ENCODE data around the gene HDHD5.

HDHD5 gene

DNA sequence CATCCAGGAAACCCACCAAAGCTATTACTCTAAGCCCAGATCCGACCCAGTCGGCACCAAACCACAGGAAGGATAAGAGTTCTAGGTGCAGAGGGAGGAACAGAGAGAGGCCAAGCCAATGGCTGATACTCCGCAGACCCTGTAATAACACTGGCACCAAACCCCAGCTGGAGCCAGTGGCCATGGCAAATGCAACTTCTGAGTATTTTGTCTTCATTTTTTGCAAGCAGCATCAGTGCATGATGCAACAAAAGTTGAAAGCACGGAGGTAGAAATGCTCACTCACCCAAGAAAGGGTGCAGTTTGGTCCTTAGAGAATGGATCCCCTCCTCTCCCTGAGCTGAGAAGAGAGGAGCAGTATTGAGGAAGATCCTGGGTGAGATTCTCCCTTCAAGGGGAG is 40.7 kb downstream of the HDHD5 start:
- no peak for DNase-seq

- no peak for DNase-seq
Measured at GRCh38 chr22:17117890-17118289, 41.2 kb downstream of the HDHD5 start.

GRCh38 chr22:17117400-17117799 is 41.7 kb downstream of the HDHD5 start:
- DNase-seq: no peak

DNA sequence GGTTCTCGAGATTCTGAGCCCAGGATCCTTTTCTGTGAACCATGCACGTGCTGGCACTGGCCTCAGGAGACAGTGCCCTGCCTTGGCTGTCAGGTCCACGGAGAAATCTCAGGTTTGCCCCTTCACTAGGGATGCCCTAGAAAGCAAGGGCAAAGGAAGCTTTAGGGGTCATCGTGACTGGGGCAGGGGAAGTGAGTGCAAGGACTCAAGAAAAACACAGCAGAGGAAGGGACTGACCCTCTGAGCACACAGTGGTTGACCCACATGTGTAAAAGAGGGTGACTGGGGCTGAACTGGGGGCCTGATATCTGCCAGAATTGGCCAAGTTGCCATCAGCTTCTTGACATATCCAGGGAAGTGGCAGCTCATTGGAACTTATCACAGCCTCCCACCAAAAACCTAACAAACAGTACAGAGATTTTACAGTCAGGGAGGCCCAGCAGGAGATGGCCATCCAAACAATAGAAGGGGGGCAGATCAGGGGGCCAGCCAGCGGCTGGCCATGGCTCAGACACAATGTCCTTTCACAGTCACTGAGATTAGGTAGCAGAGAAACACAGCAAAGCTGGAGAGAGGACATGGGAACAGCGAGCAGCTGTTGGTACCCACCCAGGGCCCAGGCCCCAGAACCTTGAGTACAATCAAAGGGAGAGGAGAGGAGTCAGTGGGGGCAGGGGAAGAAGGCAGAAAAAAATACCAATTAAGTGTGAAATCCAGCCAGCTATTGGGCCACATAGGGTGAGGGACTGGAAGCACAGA is 42.3 kb downstream of the HDHD5 start:
- no peak for DNase-seq

DNA sequence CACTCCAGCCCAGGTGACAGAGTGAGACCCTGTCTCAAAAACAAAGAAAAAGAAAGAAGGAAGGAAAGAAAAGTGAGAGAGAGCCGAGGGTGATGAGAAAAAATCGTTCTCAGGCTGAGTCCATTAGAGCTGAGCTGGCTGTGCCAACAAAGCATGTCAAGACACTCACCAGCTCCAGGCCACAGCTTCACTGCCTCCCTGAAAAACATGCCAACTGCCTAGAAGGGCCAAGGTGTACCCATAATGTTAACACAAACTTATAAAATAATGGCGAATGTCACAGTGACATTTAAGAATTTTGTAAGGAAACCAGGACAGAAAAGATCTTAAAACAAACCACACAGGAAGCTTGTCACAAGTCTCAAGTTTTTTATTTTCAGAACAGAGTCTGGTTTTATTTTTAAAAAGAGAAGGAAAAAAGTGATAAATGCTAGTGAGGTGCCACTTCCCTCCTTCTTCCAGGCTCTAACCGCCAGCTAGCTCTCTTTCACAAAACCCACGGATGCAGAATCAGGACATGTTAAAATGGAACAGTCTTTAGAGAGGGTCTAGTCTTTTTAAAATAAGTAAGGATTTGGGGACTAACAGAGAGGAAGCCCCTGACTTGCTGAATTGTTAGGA is 43.0 kb downstream of the HDHD5 start:
- no peak for DNase-seq

- no peak for DNase-seq
Measured at GRCh38 chr22:17115236-17115635, 43.8 kb downstream of the HDHD5 start.

- no peak for DNase-seq
Measured at GRCh38 chr22:17114898-17115235, 44.2 kb downstream of the HDHD5 start.

DNA sequence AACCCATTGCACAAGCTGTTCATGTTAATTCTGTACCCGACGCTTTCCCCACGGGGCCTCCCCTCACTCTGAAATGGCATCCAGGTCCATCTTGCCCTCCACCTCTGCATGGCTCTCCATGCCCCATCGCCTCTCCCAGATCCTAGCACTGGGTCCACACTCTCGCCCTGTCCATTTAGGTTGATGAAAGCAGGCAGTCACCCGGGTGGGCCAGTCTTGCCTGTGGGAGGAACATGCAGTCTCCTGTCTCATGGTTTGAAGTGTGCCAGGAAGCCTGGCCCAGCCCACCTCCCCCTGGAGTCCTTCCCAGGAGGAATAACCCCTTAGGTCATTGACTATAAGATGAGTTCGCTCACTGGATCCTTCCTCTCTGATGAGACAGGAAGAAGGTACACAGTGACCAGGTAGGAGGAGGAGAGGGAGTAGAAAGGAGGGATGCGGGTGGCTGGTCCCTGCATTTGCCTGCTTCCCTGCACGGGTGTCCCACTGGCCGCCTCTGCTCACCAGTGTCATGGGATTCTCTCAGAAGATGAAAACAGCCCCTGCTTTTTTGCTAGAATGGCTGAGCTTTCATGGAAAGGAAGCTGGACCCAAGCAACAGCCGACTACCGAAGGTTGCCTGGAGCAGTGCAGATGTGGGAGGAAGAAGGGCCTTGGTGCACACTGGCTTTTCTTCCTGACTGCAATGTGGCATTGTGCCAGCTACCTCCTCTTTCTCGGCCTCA is 44.7 kb downstream of the HDHD5 start:
- DNase-seq: no peak

DNA sequence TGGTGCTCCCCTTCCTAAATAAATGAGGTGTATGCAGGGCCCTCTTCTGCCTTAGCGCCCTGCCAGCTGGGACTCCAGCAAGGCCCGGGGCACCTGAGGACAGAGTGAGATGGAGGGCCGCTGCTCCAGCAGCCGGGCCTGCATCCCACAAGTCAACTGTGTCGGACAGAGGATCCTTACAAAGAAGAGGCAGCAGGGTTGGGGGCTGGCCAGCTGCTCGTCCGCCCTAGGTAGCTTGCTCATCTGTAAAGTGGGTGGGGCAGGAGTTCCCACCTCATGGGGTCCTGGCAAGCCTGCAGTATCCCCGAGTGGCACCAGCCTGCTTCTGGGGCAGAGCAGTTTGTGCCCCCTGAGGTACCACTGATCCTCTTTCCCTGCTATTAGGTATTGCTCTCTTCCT is 45.5 kb downstream of the HDHD5 start:
- DNase-seq: no peak

DNA sequence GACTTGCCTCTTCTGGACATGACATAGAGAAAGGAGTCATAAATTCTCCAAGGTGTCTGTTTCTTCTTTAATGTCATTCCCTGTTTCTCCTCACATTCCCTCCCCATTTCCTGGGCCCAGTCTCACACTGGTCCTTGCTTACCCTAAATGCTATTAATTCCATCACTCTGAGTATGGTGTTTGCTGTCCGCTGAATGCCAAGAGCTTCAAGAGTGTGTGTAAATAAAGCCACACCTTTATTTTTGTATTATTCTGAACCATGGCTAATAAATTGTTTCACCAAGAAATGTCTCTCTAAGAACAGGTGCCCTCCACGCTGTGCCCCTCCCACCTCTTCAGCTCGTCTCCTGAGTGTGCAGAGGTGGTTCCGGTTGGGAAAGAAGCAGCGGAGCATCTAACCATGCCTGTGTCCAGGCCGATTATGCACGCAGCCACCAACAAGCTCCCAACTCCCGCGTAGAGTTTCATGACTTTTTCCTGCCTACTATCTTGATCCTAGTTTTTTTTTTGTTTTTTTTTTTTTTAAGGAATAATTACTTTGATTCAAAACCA is 46.5 kb downstream of the HDHD5 start:
- no peak for DNase-seq

DNA sequence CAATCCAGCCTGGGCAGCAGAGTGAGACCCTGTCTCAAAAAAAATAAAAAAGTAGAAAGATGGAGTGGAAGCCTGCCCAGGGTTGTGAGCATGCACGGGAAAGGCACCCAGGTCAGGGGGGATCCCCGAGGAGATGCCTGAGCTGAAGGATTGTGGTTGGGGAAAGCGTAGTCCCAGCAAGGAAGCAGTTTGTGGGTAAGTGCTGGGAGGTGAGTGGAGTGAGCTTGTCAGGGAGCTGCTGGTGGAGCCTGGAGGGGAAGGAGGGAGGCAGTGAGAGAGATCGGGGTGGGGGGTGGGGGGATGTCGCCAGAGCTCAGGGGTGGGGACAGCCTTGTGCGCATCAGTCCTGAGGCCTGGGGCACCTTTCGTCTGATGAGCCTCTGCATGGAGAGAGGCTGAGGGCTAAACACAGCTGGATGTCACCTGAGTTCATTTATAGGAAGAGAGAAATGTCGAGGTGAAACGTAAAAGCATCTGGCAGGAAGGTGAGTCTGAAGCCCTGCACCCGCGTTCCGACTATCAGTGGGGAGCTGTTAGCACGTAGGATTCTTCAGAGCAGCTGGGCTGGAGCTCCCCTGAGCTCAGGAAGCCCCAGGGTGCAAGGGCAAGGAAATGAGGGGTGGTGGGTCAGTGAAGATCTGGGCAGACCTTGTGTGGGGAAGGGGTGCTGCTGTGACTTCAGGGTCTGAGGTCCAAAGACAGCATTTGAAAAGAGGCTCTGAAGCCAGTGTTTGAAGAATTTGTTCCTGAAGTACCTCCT is 48.1 kb downstream of the HDHD5 start:
- no peak for DNase-seq

DNA sequence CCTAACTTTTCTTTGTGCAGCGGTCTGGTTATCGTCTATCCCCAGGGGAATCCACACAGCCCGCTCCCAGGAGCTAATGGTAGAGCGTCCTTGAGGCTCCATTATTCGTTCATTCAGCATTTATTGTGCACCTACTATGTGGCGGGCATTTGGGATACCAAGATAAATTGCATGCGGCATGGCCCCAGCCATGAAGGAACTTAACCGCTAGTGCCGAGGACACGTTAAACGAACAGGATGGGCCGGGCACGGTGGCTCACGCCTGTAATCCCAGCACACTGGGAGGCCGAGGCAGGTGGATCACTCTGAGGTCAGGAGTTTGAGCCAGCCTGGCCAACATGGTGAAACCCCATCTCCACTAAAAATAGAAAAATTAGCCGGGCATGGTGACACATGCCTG is 49.1 kb downstream of the HDHD5 start:
- no peak for DNase-seq

- no peak for DNase-seq
Measured at GRCh38 chr22:17109113-17109865, 49.8 kb downstream of the HDHD5 start.

DNA sequence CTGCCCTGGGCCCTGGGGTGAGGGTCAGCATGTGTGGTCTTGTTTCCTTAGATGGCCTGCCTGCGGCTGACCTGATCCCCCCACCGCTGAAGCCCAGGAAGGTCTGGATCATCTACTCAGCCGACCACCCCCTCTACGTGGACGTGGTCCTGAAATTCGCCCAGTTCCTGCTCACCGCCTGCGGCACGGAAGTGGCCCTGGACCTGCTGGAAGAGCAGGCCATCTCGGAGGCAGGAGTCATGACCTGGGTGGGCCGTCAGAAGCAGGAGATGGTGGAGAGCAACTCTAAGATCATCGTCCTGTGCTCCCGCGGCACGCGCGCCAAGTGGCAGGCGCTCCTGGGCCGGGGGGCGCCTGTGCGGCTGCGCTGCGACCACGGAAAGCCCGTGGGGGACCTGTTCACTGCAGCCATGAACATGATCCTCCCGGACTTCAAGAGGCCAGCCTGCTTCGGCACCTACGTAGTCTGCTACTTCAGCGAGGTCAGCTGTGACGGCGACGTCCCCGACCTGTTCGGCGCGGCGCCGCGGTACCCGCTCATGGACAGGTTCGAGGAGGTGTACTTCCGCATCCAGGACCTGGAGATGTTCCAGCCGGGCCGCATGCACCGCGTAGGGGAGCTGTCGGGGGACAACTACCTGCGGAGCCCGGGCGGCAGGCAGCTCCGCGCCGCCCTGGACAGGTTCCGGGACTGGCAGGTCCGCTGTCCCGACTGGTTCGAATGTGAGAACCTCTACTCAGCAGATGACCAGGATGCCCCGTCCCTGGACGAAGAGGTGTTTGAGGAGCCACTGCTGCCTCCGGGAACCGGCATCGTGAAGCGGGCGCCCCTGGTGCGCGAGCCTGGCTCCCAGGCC is 50.6 kb downstream of the HDHD5 start:
- no peak for DNase-seq

GRCh38 chr22:17107547-17107810 is 51.6 kb downstream of the HDHD5 start:
- DNase-seq: no peak

DNA sequence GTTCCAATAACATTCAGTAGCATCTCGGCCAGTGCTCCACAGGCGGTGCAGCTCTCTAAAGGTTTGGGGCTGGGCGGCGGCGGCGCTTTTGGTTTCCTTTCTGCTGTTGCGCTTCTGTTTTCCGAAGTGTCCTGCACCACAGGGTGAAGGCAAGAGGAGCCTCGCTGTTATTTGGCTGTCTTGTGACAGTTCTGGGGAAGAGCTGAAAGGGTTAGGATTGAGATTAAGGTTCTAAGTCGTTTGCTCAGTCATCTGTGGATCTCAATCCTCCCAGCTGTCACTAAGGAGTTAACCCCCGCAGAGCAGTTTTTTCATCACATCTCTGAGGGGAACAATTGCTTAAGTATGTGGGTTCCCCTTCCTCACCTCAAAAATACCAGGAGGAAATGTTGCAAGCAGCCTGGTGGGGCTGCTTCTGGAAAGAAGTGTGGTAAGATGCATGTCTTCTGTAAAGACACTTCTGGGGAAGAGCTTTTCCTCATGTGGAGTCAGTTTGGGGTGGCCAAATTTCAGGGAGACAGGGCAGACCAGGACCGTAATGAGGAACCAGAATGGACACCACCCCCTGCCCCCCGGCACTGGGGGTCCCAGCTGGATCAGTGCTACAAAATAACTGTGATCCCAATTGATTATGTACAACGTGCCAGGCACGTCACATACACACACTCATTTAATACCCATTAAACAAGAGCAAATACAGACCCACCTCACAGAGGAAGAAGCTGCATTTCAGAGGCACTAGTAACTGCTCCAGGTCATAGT is 52.1 kb downstream of the HDHD5 start:
- DNase-seq: peak; percentile 14

DNA sequence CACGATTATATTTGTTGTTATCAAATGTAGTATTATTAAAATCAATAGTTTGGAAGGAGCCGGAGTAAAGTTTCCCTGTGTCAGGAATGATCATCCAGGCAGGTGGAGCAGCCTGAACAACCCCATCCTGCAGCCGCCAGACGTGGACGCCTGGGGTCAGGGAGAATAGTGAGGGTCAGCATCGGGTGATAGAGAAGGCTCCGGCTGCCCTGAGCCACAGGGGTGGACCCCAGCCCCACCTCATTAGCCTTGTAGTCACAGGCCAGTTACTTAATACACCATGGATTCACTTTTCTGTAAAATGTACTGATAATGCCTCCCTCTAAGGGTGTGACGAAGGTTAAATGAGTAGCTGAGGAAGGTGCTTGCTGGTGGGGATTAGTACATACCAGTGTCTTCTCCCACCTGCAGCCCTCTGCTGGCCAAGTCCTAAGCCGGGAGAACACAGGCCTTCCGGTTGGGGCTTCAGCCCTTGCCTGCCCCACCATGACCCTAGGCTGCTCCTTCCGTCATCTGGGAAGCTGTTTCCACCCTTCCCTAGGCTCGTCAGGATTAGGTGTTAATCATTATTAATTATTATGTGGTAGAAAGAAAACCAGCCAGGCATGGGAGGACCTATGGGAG is 52.8 kb downstream of the HDHD5 start:
- no peak for DNase-seq

DNA sequence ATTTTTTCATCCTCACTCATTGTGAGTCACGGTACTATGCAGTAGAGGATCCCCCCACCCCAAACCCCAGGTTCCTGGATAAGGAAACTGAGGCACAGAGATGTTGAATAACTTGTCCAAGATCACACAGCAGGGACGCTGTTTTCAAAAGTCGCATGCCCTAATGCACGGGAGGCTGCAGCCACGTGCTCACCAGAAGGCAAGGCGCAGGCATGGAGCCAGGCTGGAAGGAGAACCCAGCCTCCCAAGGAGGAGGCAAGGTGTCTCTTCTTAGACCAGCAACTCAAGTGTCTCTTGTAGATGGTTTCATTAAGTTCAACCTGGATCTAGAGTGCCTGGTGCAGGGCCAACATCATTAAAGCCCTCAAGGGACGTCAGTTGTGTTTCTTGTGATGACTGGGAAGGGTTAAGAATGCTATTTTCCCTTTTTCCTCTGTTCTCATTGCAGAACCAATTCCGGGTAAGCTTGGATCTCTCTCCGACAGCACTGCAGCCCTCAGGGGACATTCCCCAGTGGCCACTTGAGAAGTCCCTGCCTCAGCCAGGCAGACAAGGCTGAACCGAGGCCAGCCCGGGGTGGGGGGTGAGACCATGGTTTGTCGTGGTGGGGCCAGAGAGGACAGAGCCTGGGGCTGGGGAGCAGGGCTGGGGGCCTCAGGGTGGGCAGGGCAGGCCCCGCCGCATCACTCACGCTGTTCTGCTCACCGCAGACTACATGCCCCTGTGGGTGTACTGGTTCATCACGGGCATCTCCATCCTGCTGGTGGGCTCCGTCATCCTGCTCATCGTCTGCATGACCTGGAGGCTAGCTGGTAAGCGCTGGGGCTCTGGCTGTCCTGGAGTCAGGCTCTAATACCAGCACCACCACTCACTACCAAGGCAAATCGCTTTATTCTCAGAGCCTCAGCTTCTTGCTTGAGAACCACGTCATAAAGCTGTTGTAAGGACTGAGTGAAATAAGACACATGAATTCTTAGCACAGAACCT is 53.6 kb downstream of the HDHD5 start:
- DNase-seq: no peak

GRCh38 chr22:17104336-17104935 is 54.6 kb downstream of the HDHD5 start:
- DNase-seq: no peak
